ENCODE measurements around the gene PRMT7.

DNA sequence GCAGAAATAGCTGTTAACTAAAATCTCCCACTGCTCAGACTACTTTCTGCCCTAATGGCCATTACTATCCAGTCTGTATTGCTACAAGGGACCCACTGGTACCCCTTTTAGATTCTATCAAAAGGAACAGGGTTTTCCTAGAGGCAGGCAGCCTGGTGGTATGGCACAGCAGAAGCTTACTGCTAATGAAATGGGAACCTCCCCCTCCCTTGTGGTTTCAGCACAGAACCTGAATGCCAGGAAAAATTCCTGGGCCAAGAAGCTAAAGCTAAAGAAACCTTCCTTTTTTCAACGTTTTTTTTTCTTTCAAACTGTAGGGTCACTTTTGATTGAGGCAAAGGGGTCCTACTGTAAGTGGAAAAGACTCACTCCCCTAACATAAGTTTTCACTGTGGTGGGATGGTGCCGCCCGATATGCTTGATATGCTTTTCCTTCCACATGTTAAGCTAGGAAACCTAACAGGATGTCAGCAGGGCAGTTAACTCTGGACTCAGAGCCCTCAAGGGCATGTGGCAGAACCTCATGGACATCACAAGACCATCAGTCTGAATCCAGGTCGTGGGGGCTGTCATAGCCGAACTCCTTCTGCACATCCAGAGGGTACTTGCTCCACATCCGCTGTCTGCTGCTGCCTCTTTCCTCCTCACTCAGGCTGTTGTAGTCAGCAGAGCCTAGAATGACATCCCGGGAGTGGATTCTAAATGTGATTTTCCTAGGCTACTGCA is 9.9 kb upstream of the PRMT7 start:
- TF ChIP-seq, protein P1, sequence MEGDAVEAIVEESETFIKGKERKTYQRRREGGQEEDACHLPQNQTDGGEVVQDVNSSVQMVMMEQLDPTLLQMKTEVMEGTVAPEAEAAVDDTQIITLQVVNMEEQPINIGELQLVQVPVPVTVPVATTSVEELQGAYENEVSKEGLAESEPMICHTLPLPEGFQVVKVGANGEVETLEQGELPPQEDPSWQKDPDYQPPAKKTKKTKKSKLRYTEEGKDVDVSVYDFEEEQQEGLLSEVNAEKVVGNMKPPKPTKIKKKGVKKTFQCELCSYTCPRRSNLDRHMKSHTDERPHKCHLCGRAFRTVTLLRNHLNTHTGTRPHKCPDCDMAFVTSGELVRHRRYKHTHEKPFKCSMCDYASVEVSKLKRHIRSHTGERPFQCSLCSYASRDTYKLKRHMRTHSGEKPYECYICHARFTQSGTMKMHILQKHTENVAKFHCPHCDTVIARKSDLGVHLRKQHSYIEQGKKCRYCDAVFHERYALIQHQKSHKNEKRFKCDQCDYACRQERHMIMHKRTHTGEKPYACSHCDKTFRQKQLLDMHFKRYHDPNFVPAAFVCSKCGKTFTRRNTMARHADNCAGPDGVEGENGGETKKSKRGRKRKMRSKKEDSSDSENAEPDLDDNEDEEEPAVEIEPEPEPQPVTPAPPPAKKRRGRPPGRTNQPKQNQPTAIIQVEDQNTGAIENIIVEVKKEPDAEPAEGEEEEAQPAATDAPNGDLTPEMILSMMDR (IDR thresholded peaks at IDR 0.05; ENCODE audit: insufficient read depth, low read length, poor library complexity, severe bottlenecking): no peak
- TF ChIP-seq EZH2phosphoT487 (conservative IDR thresholded peaks at IDR 0.05; ENCODE audit: low read length): no peak
